ENCODE data around the gene LBHD2. TPM values are rescaled to one million over a fixed set of nuclear protein-coding genes. Genes with fewer than 3 reads are reported as not detected.
A peak's percentile ranks its signal among the peaks of the same experiment; 100 is the strongest.

LBHD2 gene
- total and polyA plus RNA-seq, 2 experiments from 2014 or later = not detected

GRCh38 chr14:103122585-103122946 is 38.6 kb downstream of the LBHD2 start (continued):
- TF ChIP-seq, protein P1, sequence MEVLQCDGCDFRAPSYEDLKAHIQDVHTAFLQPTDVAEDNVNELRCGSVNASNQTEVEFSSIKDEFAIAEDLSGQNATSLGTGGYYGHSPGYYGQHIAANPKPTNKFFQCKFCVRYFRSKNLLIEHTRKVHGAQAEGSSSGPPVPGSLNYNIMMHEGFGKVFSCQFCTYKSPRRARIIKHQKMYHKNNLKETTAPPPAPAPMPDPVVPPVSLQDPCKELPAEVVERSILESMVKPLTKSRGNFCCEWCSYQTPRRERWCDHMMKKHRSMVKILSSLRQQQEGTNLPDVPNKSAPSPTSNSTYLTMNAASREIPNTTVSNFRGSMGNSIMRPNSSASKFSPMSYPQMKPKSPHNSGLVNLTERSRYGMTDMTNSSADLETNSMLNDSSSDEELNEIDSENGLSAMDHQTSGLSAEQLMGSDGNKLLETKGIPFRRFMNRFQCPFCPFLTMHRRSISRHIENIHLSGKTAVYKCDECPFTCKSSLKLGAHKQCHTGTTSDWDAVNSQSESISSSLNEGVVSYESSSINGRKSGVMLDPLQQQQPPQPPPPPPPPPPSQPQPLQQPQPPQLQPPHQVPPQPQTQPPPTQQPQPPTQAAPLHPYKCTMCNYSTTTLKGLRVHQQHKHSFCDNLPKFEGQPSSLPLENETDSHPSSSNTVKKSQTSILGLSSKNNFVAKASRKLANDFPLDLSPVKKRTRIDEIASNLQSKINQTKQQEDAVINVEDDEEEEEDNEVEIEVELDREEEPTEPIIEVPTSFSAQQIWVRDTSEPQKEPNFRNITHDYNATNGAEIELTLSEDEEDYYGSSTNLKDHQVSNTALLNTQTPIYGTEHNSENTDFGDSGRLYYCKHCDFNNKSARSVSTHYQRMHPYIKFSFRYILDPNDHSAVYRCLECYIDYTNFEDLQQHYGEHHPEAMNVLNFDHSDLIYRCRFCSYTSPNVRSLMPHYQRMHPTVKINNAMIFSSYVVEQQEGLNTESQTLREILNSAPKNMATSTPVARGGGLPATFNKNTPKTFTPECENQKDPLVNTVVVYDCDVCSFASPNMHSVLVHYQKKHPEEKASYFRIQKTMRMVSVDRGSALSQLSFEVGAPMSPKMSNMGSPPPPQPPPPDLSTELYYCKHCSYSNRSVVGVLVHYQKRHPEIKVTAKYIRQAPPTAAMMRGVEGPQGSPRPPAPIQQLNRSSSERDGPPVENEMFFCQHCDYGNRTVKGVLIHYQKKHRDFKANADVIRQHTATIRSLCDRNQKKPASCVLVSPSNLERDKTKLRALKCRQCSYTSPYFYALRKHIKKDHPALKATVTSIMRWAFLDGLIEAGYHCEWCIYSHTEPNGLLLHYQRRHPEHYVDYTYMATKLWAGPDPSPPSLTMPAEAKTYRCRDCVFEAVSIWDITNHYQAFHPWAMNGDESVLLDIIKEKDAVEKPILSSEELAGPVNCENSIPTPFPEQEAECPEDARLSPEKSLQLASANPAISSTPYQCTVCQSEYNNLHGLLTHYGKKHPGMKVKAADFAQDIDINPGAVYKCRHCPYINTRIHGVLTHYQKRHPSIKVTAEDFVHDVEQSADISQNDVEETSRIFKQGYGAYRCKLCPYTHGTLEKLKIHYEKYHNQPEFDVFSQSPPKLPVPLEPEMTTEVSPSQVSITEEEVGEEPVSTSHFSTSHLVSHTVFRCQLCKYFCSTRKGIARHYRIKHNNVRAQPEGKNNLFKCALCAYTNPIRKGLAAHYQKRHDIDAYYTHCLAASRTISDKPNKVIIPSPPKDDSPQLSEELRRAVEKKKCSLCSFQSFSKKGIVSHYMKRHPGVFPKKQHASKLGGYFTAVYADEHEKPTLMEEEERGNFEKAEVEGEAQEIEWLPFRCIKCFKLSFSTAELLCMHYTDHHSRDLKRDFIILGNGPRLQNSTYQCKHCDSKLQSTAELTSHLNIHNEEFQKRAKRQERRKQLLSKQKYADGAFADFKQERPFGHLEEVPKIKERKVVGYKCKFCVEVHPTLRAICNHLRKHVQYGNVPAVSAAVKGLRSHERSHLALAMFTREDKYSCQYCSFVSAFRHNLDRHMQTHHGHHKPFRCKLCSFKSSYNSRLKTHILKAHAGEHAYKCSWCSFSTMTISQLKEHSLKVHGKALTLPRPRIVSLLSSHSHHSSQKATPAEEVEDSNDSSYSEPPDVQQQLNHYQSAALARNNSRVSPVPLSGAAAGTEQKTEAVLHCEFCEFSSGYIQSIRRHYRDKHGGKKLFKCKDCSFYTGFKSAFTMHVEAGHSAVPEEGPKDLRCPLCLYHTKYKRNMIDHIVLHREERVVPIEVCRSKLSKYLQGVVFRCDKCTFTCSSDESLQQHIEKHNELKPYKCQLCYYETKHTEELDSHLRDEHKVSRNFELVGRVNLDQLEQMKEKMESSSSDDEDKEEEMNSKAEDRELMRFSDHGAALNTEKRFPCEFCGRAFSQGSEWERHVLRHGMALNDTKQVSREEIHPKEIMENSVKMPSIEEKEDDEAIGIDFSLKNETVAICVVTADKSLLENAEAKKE (CRISPR knock-in tag; IDR thresholded peaks at IDR 0.05) = no peak
- TF ChIP-seq EZH2 (IDR thresholded peaks at IDR 0.05; ENCODE audit: low read depth, unreplicated experiment) = peak; percentile 4

DNA sequence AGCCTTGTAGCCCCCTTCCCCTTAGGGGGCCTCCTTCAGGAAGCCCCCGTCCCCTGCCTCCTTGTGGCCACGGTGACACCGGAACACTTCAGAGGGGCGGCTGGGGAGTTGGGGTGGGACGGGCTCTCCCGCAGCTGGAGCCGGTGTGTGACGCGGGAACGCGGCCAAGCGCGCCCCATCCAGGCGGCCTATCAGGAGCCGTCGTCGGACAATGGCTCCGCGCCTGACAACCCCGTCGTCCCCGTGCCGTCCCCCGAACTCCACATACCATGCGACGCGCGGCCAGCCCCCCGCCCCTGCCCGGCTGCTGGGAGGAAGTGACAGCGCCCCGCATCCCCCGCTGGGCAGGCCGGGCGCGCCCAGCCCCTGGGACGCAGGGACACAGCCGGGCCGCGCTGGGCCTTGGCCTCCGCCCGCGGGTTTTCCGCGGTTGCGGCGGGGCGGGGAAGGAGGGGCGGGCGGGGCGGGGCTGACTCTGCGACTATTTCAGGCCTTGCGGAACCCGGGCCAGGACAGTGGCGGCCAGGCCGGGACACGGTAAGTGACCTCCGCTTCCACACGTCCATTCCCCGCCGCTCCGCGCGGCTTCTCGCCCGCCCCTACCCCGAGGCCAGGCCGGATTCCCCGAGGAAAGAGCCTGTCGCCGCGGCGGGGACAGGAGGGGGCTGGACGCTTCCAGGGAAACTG is 39.1 kb downstream of the LBHD2 start, which contains the start of gene TNFAIP2:
TSS of gene TNFAIP2 (plus strand) at position 515 of the 687 bp plus-strand sequence. CDS start 2,997 bp downstream, outside the sequence.
- peaks cover 6% of the 10 kb centered on the region for H4K20me1 ChIP-seq (replicated peaks; ENCODE audit: insufficient read depth)
- H2AFZ ChIP-seq = peak within 1 kb of the TSS; percentile 97
- H3K4me3 ChIP-seq = peak within 1 kb of the TSS; percentile 55
- H3K27me3 ChIP-seq (ENCODE audit: insufficient read depth) = peaks cover 62% of the 10 kb centered on the region
- peak within 1 kb of the TSS; percentile 89 for H3K4me2 ChIP-seq
- peak; percentile 57 for TF ChIP-seq CREB1 (CRISPR knock-in tag; IDR thresholded peaks at IDR 0.05; ENCODE audit: low read depth)
- TF ChIP-seq ZNF331 (CRISPR knock-in tag; IDR thresholded peaks at IDR 0.05; ENCODE audit: low read depth) = no peak
- H3K27ac ChIP-seq (ENCODE audit: low read depth) = peak within 1 kb of the TSS; percentile 69; the same call in 1 of the 2 replicates
- Mint-ChIP-seq H3K4me3 (peak within 1 kb of the TSS; percentile 64), H3K4me1 (peaks cover 16% of the 10 kb centered on the region), H3K9me3 (no peaks in the 10 kb centered on the region), H3K27me3 (ENCODE audit: insufficient read depth, low read depth, poor library complexity) (peaks cover 35% of the 10 kb centered on the region), H3K36me3 (ENCODE audit: low read depth) (peaks cover 2% of the 10 kb centered on the region; the same call in 1 of the 3 replicates), H3K27ac (no peak within 1 kb of the TSS)
- no peaks in the 10 kb centered on the region for H3K9me2 ChIP-seq (ENCODE audit: insufficient read depth)
- H3F3A ChIP-seq (replicated peaks; ENCODE audit: low read depth) = peaks cover 5% of the 10 kb centered on the region; the same call in 1 of the 2 replicates
- H3K36me3 ChIP-seq (ENCODE audit: insufficient read depth) = no peaks in the 10 kb centered on the region
- DNase-seq (ENCODE audit: low spot score) = peak; percentile 85
- peaks cover 15% of the 10 kb centered on the region; the same call in 1 of the 2 replicates for H3K4me1 ChIP-seq (ENCODE audit: insufficient read depth)
- peak; percentile 42 for ATAC-seq
- H3K79me2 ChIP-seq (replicated peaks; ENCODE audit: insufficient read depth) = no peaks in the 10 kb centered on the region

Data from GM23338 (cell line).